GM19043 (cell line): ENCODE data around the gene TUBB3.
"Not testable (repeated sequence)": the region's sequence is repeated elsewhere in the genome, so short reads cannot be mapped to it uniquely, and the experiment has no call there.

ENCODE experiments used
- ATAC-seq: cut with Tn5 transposase; IDR thresholded peaks from one replicate; pipeline ENCODE4 v1.9.1; 2021; ENCODE audit warnings: low read depth; ENCODE audit not compliant: unreplicated experiment

Gene TUBB3

DNA sequence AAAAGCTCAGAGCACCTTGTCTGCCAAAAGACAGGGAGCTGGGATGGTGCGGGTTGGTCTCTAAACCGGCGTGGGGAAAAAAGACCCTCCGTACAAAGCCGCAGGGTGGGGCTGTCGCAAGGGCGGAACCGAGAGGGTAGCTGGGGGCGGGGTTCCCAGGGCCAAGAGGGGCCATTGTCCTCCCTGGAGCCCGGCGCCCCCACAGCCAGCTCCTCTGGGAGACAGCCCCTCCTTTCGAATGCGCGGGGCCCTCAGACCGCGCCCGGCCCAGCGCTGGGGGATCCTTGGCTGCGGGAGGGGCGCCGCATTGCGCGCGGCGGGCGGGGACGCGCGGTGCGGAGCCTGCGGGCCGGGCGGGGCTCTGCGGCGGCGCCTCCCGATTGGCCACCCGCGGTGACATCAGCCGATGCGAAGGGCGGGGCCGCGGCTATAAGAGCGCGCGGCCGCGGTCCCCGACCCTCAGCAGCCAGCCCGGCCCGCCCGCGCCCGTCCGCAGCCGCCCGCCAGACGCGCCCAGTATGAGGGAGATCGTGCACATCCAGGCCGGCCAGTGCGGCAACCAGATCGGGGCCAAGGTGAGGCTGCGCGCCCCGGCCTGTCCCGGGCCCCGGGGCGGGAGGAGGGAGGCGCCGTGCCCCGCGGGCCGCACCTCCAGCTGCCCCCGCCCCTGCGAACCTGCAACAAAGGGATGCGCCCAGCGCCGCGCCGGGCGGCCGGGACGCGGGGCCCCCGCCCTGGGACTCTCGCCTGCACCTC lies at the start of gene TUBB3:
TSS of gene TUBB3 (plus strand) at position 459 of the 756 bp plus-strand sequence. CDS start at position 519, 60 bp downstream.
- ATAC-seq = no peak

DNA sequence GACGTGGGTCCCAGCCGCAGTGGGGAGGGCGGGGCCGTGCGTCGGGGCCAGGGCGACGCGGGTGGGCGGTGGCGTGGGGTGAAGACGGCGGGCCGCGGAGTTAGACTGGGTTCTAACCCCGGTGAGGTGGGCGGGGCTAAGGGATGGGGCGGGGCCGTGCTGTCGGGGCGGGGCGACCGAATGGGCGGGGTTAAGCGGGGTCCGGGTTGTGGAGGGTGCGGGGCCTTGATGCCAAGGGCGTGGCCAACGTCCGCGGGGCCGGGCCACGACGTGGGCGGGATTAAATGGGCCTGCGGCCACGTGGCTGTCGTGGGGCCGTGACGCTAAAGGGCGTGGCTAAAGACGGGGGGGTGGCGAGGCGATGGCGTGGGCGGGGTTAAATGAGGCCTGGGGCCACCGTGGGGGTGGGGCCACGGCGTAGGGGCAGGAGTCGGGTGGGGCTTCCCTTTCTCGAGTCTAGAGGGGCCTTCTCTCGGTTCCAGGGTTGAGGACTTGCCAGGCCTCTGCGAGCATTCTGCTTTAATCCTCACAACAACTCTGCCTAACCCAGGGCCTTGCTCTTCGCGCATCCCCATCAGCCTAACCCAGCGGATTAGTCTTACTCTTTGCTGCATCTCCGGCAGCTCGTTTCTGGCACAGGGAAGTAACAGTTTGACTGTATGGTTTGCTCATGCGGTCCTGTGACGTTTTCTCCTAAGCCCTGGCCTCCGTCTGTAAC lies 49.0 kb upstream of the TUBB3 start:
- peak; percentile 57 for ATAC-seq

DNA sequence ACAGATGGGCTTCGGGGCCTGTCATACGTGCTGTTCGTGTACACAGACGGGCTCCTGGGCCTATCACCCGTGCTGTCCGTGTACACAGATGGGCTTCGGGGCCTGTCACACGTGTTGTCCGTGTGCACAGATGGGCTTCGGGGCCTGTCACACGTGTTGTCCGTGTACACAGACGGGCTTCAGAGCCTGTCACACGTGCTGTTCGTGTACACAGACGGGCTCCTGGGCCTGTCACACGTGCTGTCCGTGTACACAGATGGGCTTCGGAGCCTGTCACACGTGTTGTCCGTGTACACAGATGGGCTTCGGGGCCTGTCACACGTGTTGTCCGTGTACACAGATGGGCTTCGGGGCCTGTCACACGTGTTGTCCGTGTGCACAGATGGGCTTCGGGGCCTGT lies 44.0 kb upstream of the TUBB3 start:
- ATAC-seq = not testable (repeated sequence)

- no peak for ATAC-seq
Measured at GRCh38 chr16:89880477-89881367, 42.4 kb upstream of the TUBB3 start.

- ATAC-seq = no peak
Measured at GRCh38 chr16:89881368-89881730, 41.8 kb upstream of the TUBB3 start.

- no peak for ATAC-seq
Measured at GRCh38 chr16:89883346-89884040, 39.6 kb upstream of the TUBB3 start.

DNA sequence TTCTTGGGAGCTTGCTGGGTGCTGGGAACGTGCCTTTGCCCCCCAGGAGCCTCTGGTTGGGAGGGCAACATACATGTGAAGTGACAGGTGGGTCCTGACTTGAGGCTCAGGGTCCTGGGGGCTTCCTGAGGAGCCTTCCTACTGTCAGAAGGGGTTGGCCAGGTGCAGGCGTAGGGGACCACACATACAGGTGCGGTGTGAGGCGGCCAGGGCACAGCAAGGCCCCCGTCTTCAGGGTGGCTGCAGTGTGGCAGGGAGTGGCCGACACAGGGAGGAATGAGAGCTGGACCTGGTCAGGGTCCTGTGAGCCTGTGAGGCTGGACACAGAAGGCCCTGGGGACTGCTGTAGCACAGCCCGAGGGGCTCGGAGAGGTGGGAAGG lies 39.1 kb upstream of the TUBB3 start:
- ATAC-seq = no peak

DNA sequence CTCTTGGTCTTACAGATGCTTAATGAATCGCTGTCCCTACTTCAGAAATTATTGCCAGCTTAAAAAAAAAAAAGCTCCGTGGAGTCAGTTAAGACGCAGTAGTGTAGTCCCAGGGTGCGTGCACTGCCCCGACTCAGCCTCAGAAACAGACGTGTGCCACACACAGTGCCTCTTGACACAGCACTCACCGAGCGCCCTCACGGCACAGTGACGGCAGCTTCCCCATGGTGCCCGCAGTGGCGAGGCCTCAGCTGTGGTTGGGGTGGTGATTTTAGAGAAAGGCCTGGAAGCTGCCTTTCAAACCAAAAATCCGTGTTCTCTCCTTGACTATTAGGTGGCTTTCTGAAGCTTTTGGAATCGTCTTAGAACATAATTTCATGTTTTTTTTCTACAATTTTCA lies 35.9 kb upstream of the TUBB3 start:
- ATAC-seq = no peak

- ATAC-seq = no peak
Measured at GRCh38 chr16:89890200-89890599, 32.9 kb upstream of the TUBB3 start.

- no peak for ATAC-seq
Measured at GRCh38 chr16:89890886-89891657, 32.1 kb upstream of the TUBB3 start.

DNA sequence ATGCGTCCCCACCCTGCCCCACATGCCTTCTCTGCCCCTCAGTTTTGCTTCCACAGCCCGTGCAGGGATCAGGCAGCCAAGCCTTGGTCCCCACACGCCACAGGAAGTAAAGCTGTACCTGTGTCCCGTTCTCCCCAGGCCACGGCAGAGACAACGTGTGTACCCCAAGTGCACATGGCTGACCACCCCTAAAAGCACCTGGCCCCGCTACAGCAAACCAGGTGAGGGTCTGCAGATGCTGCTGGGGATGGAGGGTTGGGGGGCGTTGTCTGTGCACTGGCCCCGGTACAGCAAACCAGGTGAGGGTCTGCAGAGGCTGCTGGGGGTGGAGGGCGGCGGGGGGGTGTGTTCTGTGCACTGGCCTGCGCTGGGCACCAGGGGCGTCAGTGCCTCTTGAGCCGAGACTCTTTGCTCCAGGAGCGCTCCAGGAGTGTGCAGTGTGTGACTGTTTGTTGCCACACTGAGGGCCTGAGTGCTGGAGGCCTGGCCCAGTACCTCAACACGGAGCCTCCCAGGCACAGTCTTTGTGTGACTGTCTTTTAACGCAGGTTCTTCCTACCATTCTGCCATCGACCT lies 31.0 kb upstream of the TUBB3 start:
- ATAC-seq = no peak

GRCh38 chr16:89892635-89893034 lies 30.5 kb upstream of the TUBB3 start:
- ATAC-seq = no peak

DNA sequence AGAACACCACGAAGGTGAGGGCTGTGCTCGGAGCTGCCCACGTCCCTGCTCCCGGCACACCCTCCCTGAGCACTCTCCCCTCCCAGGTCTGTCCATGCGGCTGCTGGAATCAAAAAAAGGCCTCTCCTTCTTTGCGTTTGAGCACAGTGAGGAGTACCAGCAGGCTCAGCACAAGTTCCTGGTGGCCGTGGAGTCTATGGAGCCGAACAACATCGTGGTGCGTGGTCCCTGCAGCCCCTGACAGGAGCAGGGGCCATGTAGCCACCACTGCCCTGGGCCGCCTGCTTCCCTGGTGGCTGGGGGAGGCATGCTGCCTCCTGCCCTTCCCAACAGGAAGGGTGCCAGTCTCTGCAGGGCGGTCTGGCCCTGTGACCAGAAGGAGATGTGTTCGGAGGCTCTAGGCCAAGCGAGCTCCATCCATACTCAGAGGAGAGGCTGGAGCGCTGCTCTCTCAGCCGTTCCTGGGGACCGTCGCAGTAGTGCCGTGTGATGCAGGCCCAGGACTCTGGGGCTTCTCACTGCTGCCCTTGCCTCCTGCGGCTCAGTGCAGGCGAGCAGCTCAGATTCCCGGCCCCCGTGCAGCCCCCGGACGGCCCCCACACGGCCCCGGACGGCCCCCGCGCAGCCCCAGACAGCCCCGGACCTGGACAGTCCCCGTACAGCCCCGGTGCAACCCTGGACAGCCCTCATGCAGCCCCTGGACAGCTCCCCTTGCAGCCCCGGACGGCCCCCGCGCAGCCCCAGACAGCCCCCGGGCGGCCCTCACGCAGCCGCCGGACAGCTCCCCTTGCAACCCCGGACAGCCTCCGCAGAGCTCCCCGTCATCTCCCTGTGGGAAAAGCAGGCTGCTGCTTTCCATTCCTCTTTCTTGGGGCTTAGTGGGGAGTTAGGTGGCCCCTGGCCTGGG lies 29.2 kb upstream of the TUBB3 start:
- ATAC-seq = no peak

- ATAC-seq = no peak
Measured at GRCh38 chr16:89895482-89896250, 27.5 kb upstream of the TUBB3 start.

GRCh38 chr16:89897204-89897603 lies 25.9 kb upstream of the TUBB3 start:
- no peak for ATAC-seq

DNA sequence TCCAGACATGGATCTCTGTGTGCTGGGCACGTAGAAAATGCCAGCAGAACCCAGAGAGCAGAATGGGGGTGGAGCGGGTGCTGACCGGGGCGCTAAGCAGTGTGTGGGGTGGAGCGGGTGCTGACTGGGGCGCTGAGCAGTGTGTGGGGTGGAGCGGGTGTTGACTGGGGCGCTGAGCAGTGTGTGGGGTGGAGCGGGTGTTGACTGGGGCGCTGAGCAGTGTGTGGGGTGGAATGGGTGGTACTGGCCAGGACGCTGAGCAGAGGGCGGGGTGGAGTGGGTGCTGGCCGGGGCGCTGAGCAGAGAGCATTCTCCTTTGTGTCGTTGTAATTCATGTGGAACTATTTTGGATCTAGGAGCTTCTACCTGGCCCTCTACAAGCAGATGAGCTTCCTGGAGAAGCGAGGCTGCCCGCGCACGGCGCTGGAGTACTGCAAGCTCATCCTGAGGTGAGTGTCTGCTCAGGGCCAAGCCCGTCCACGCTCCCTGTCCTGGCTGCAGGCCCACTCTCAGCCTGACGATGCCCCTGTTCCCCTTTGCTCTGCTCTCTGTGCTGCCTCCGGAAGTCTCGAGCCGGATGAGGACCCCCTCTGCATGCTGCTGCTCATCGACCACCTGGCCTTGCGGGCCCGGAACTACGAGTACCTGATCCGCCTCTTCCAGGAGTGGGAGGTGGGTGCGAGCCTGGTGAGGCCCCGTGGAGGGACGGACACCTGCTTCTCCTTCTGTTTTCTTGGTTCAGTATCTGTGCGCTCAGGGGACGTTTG lies 24.8 kb upstream of the TUBB3 start:
- no peak for ATAC-seq

GRCh38 chr16:89899879-89900481 lies 23.2 kb upstream of the TUBB3 start:
- ATAC-seq = no peak
